A549 (cell line): ENCODE data around the gene FGF14.

Source experiments
- CEBPB ChIP-seq, 2 experiments: fragments of >200 bp in 1 of 2; sonication (Bioruptor Twin) in 1 of 2; formaldehyde crosslinking in 1 of 2; IDR thresholded peaks; 2 replicates each; pipeline ENCODE4 v1.6.1; 2012 to 2016
- JUN ChIP-seq, 2 experiments: fragments of >200 bp; sonication (Bioruptor Twin); formaldehyde crosslinking; IDR thresholded peaks; 2 replicates in 1 of 2; 3 replicates in 1 of 2; pipeline ENCODE4 v1.6.1; 2016 to 2017
- NR3C1 ChIP-seq: fragments of >200 bp; sonication (Bioruptor Twin); formaldehyde crosslinking; IDR thresholded peaks from 3 replicates; pipeline ENCODE4 v1.6.1; 2017
- RNF2 ChIP-seq: fragments of 200-600 bp; sonication (generic); IDR thresholded peaks from 2 replicates; pipeline ENCODE4 v1.6.1; 2016; ENCODE audit warnings: low read depth, mild to moderate bottlenecking, antibody characterized with exemption, moderate library complexity, borderline replicate concordance
- SREBF2 ChIP-seq: fragments of 450-650 bp; IDR thresholded peaks from 2 replicates; pipeline ENCODE4 v1.6.1; 2014; ENCODE audit warnings: mild to moderate bottlenecking, moderate library complexity
- TF ChIP-seq, protein P1 (sequence below): fragments of >200 bp; sonication (Bioruptor Twin); formaldehyde crosslinking; IDR thresholded peaks from 3 replicates; pipeline ENCODE4 v1.5.1; 2016
- TF ChIP-seq, protein P2 (sequence below): fragments of 150-350 bp; IDR thresholded peaks from 2 replicates; pipeline ENCODE4 v1.6.1; 2014; ENCODE audit warnings: low read depth, mild to moderate bottlenecking, low read length
- TF ChIP-seq, protein P3 (sequence below): fragments of 450-650 bp; IDR thresholded peaks from 2 replicates; pipeline ENCODE4 v1.6.1; 2014; ENCODE audit warnings: antibody characterized with exemption

DNA sequence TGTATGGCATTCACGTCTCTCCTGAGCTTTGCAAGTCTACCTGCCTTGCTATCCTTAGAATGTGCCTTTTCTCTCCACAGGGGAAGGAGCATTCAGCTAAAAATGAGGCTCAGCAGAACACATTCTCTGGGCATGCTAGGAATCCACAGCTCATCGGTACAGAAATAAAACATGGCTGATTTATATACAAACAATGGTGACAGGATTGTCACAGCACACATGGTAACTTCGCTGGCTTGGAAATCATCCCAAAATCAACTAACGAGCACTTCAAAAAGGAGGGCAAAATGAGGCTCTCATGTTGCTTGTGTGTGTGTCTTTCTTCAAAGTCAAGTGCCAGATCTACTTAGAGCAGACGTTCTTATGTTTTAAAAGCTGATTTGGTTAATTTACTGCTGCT lies 373.0 kb downstream of the FGF14 start:
- TF ChIP-seq, protein P1, sequence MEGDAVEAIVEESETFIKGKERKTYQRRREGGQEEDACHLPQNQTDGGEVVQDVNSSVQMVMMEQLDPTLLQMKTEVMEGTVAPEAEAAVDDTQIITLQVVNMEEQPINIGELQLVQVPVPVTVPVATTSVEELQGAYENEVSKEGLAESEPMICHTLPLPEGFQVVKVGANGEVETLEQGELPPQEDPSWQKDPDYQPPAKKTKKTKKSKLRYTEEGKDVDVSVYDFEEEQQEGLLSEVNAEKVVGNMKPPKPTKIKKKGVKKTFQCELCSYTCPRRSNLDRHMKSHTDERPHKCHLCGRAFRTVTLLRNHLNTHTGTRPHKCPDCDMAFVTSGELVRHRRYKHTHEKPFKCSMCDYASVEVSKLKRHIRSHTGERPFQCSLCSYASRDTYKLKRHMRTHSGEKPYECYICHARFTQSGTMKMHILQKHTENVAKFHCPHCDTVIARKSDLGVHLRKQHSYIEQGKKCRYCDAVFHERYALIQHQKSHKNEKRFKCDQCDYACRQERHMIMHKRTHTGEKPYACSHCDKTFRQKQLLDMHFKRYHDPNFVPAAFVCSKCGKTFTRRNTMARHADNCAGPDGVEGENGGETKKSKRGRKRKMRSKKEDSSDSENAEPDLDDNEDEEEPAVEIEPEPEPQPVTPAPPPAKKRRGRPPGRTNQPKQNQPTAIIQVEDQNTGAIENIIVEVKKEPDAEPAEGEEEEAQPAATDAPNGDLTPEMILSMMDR: no peak
- TF ChIP-seq CEBPB (IDR thresholded peaks at IDR 0.05) (no peak), JUN (IDR thresholded peaks at IDR 0.05) (no peak), NR3C1 (no peak), SREBF2 (no peak), RNF2 (no peak)
- TF ChIP-seq, protein P2, sequence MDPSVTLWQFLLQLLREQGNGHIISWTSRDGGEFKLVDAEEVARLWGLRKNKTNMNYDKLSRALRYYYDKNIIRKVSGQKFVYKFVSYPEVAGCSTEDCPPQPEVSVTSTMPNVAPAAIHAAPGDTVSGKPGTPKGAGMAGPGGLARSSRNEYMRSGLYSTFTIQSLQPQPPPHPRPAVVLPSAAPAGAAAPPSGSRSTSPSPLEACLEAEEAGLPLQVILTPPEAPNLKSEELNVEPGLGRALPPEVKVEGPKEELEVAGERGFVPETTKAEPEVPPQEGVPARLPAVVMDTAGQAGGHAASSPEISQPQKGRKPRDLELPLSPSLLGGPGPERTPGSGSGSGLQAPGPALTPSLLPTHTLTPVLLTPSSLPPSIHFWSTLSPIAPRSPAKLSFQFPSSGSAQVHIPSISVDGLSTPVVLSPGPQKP: no peak
- TF ChIP-seq, protein P3, sequence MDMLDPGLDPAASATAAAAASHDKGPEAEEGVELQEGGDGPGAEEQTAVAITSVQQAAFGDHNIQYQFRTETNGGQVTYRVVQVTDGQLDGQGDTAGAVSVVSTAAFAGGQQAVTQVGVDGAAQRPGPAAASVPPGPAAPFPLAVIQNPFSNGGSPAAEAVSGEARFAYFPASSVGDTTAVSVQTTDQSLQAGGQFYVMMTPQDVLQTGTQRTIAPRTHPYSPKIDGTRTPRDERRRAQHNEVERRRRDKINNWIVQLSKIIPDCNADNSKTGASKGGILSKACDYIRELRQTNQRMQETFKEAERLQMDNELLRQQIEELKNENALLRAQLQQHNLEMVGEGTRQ: no peak
